SK-N-SH (cell line): ENCODE data around the gene WARS2. TPM values are rescaled to one million over a fixed set of nuclear protein-coding genes. Genes with fewer than 3 reads are reported as not detected.

Experiments used
- CTCF ChIA-PET: fragments of 300-600, 350-600 bp; formaldehyde crosslinking; extraction: SDS; loops from one replicate; lab custom pipeline; 2021; lab: Yijun Ruan, JAX
- POLR2A ChIA-PET: fragments of 350-600 bp; sonication (Branson Sonifier 250); formaldehyde crosslinking; extraction: SDS; loops from one replicate; lab custom pipeline; 2020; ENCODE audit warnings: antibody characterized with exemption, inconsistent platforms; lab: Yijun Ruan, JAX
- DNase-seq: peaks from one replicate; pipeline ENCODE4 v3.0.0; 2012
- H2AFZ ChIP-seq: fragments of 200-600 bp; sonication (generic); 2 replicates; pipeline ENCODE4 v1.8.1; 2016; ENCODE audit warnings: antibody characterized with exemption, mild to moderate bottlenecking, low read depth
- H3F3A ChIP-seq: fragments of 200-600 bp; sonication (generic); replicated peaks from 2 replicates; pipeline ENCODE3; 2016; ENCODE audit warnings: antibody characterized with exemption, mild to moderate bottlenecking; ENCODE audit not compliant: insufficient read depth
- H3K27ac ChIP-seq, 2 experiments: fragments of 200-500 bp in 1 of 2; fragments of 200-600 bp in 1 of 2; sonication (Bioruptor generic) in 1 of 2; sonication (generic), shearing (Covaris generic) in 1 of 2; 2 replicates each; pipeline versions ENCODE4 v1.5.1 to v1.6.1; 2014 to 2016; ENCODE audit warnings: low read depth in 2 of 2, inconsistent platforms in 1 of 2, low read length in 1 of 2, mild to moderate bottlenecking in 1 of 2, mixed read lengths in 1 of 2
- H3K27me3 ChIP-seq: fragments of 200-600 bp; sonication (generic), shearing (Covaris generic); 2 replicates; pipeline ENCODE4 v1.6.1; 2016; ENCODE audit warnings: mixed run types; ENCODE audit not compliant: insufficient read depth
- H3K36me3 ChIP-seq, 2 experiments: fragments of 200-500 bp in 1 of 2; fragments of 200-600 bp in 1 of 2; sonication (Bioruptor generic) in 1 of 2; sonication (generic) in 1 of 2; replicated peaks in 1 of 2; 2 replicates each; pipeline versions ENCODE3 to v1.5.1; 2014 to 2016; ENCODE audit warnings: low read length in 1 of 2, mild to moderate bottlenecking in 1 of 2; ENCODE audit not compliant: insufficient read depth in 2 of 2, control insufficient read depth in 1 of 2
- H3K4me1 ChIP-seq, 2 experiments: fragments of 200-500 bp in 1 of 2; fragments of 200-600 bp in 1 of 2; sonication (Bioruptor generic) in 1 of 2; sonication (generic), shearing (Covaris generic) in 1 of 2; 2 replicates each; pipeline versions ENCODE4 v1.5.1 to v1.6.1; 2014 to 2016; ENCODE audit warnings: low read depth in 1 of 2, low read length in 1 of 2, mixed run types in 1 of 2; ENCODE audit not compliant: insufficient read depth in 2 of 2, control insufficient read depth in 1 of 2
- H3K4me2 ChIP-seq: fragments of 200-600 bp; sonication (generic), shearing (Covaris generic); 2 replicates; pipeline ENCODE4 v1.6.1; 2017; ENCODE audit warnings: mixed run types
- H3K4me3 ChIP-seq, 2 experiments: fragments of 200-500 bp in 1 of 2; fragments of 200-600 bp in 1 of 2; sonication (Bioruptor generic) in 1 of 2; sonication (generic), shearing (Covaris generic) in 1 of 2; 2 replicates each; pipeline versions ENCODE4 v1.5.1 to v1.8.1; 2014 to 2016; ENCODE audit warnings: low read depth in 2 of 2, inconsistent platforms in 1 of 2, low read length in 1 of 2, mild to moderate bottlenecking in 1 of 2, mixed read lengths in 1 of 2, moderate library complexity in 1 of 2
- H3K79me2 ChIP-seq: fragments of 200-600 bp; sonication (generic); 2 replicates; pipeline ENCODE4 v1.8.1; 2017; ENCODE audit warnings: mild to moderate bottlenecking; ENCODE audit not compliant: insufficient read depth
- H3K9ac ChIP-seq: fragments of 200-600 bp; sonication (generic); 2 replicates; pipeline ENCODE4 v1.6.1; 2017; ENCODE audit warnings: mixed run types
- H3K9me2 ChIP-seq: fragments of 200-600 bp; sonication (generic); 2 replicates; pipeline ENCODE4 v1.6.1; 2017; ENCODE audit warnings: mixed run types
- H3K9me3 ChIP-seq: fragments of 200-600 bp; sonication (generic); 2 replicates; pipeline ENCODE4 v1.6.1; 2017; ENCODE audit warnings: mixed run types, mild to moderate bottlenecking, moderate library complexity
- H4K20me1 ChIP-seq: fragments of 200-600 bp; sonication (generic); 2 replicates; pipeline ENCODE4 v1.6.1; 2017; ENCODE audit warnings: mild to moderate bottlenecking, mixed run types; ENCODE audit not compliant: insufficient read depth
- EP300 ChIP-seq, 2 experiments: IDR thresholded peaks; 2 replicates each; pipeline versions ENCODE4 v1.4.0 to v1.6.1; 2012; ENCODE audit warnings: borderline replicate concordance in 1 of 2, low read depth in 1 of 2, low read length in 1 of 2
- EZH2phosphoT487 ChIP-seq: fragments of 200-600 bp; sonication (generic); IDR thresholded peaks from 2 replicates; pipeline ENCODE4 v1.6.1; 2017; ENCODE audit warnings: low read depth, mixed run types, mild to moderate bottlenecking, antibody characterized with exemption, moderate library complexity, borderline replicate concordance
- FOXJ3 ChIP-seq: sonication (generic); formaldehyde crosslinking; IDR thresholded peaks from 2 replicates; pipeline ENCODE4 v1.5.1; 2020; ENCODE audit warnings: mild to moderate bottlenecking, missing genetic modification reagents
- FOXM1 ChIP-seq: IDR thresholded peaks from 2 replicates; pipeline ENCODE4 v1.4.0; 2012; ENCODE audit warnings: low read depth, mild to moderate bottlenecking
- GATA2 ChIP-seq: sonication (generic); formaldehyde crosslinking; IDR thresholded peaks from 2 replicates; pipeline ENCODE4 v1.5.0; 2020; ENCODE audit warnings: mild to moderate bottlenecking, missing genetic modification reagents
- JUND ChIP-seq: IDR thresholded peaks from 2 replicates; pipeline ENCODE4 v1.4.0; 2012
- NFIC ChIP-seq: IDR thresholded peaks from 2 replicates; pipeline ENCODE4 v1.4.0; 2012; ENCODE audit warnings: borderline replicate concordance
- NRF1 ChIP-seq: IDR thresholded peaks from 2 replicates; pipeline ENCODE4 v1.6.1; 2012; ENCODE audit warnings: low read depth, mild to moderate bottlenecking, low read length
- POLR2AphosphoS5 ChIP-seq: IDR thresholded peaks from 2 replicates; pipeline ENCODE4 v1.6.1; 2012; ENCODE audit warnings: low read depth, low read length
- RCOR1 ChIP-seq: fragments of 150-350 bp; IDR thresholded peaks from 2 replicates; pipeline ENCODE4 v1.6.1; 2017; ENCODE audit warnings: antibody characterized with exemption, low read length
- RFX5 ChIP-seq: IDR thresholded peaks from 2 replicates; pipeline ENCODE4 v1.6.1; 2012; ENCODE audit warnings: mild to moderate bottlenecking, improper control_type of control experiment, low read length
- SIN3A ChIP-seq: IDR thresholded peaks from 2 replicates; pipeline ENCODE4 v1.6.1; 2012; ENCODE audit warnings: low read depth, mild to moderate bottlenecking, low read length, moderate library complexity, borderline replicate concordance
- SMC3 ChIP-seq: IDR thresholded peaks from 2 replicates; pipeline ENCODE4 v1.6.1; 2012; ENCODE audit warnings: low read depth, low read length, improper control_type of control experiment
- WGBS: methylation state at CpG from one replicate; pipeline ENCODE4 v1.1.6; 2017; ENCODE audit warnings: low lambda C conversion rate; 5-methylcytosine and 5-hydroxymethylcytosine counted together
- polyA plus RNA-seq, 3 experiments: library from polyadenylated mRNA; depleted of rRNA; stranded (reverse); fragments of >200 nt; gene quantifications; 2 replicates each; pipeline ENCODE4 v1.2.3, GENCODE V29; 2012
- TF ChIP-seq, protein P1 (sequence below): IDR thresholded peaks from 2 replicates; pipeline ENCODE4 v1.6.1; 2012; ENCODE audit warnings: mild to moderate bottlenecking, low read depth, low read length, moderate library complexity
- TF ChIP-seq, protein P2 (sequence below): IDR thresholded peaks from 2 replicates; pipeline ENCODE4 v1.4.0; 2012; ENCODE audit warnings: low read depth, borderline replicate concordance
- TF ChIP-seq, protein P3 (sequence below): fragments of 200-600 bp; sonication (generic); IDR thresholded peaks from 2 replicates; pipeline ENCODE4 v1.6.1; 2017; ENCODE audit warnings: antibody characterized with exemption, mild to moderate bottlenecking, moderate library complexity
- TF ChIP-seq, protein P4 (sequence below): fragments of 150-350 bp; IDR thresholded peaks from 2 replicates; pipeline ENCODE4 v1.6.1; 2017; ENCODE audit warnings: antibody characterized with exemption, low read length, low read depth, borderline replicate concordance

The WARS2 gene
- polyA plus RNA-seq, 1 of the 3 experiments (the other 2 are of a cell fraction), result 4.8 TPM

DNA sequence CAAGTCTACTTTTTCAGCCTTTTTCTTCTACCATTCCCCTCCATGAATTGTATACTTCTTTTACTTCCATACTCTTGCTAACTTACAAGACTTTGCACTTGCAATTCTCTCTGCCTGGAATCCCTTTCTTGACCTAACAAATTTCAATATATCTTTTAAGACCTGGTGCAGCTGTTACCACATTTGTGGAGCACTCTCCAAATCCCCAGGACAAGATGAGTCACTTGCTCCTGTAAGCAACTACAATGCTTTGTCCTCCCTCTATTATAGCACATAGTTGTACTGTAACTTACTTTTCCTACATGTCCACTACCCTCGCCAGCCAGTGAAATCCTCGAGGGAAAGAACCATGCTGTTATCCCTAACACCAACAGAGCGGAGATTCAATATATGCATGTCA, 43.1 kb downstream of the WARS2 start:
- no peak overlapping the region for H3K27ac ChIP-seq
- ChIA-PET CTCF (no interaction called here), POLR2A (no interaction called here)
- DNase-seq, result no peak
- no peaks in the 10 kb centered on the region for H3K4me1 ChIP-seq
- no peaks in the 10 kb centered on the region for H3K9me2 ChIP-seq
- H3K79me2 ChIP-seq, result no peaks in the 10 kb centered on the region
- H3K4me3 ChIP-seq, result no peak overlapping the region
- H3K9me3 ChIP-seq, result no peaks in the 10 kb centered on the region; the same call in 1 of the 2 replicates
- WGBS, result 95% methylated on average over 3 of the region's 3 CpGs
- H3K9ac ChIP-seq, result no peak overlapping the region
- TF ChIP-seq RFX5, result no peak
- TF ChIP-seq EZH2phosphoT487, result no peak
- TF ChIP-seq SMC3, result no peak
- no peak for TF ChIP-seq RCOR1
- TF ChIP-seq EP300 (IDR thresholded peaks at IDR 0.05; ENCODE audit: borderline replicate concordance in 1 of 2, low read depth in 1 of 2, low read length in 1 of 2), result no peak
- no peak for TF ChIP-seq SIN3A
- TF ChIP-seq, protein P1, sequence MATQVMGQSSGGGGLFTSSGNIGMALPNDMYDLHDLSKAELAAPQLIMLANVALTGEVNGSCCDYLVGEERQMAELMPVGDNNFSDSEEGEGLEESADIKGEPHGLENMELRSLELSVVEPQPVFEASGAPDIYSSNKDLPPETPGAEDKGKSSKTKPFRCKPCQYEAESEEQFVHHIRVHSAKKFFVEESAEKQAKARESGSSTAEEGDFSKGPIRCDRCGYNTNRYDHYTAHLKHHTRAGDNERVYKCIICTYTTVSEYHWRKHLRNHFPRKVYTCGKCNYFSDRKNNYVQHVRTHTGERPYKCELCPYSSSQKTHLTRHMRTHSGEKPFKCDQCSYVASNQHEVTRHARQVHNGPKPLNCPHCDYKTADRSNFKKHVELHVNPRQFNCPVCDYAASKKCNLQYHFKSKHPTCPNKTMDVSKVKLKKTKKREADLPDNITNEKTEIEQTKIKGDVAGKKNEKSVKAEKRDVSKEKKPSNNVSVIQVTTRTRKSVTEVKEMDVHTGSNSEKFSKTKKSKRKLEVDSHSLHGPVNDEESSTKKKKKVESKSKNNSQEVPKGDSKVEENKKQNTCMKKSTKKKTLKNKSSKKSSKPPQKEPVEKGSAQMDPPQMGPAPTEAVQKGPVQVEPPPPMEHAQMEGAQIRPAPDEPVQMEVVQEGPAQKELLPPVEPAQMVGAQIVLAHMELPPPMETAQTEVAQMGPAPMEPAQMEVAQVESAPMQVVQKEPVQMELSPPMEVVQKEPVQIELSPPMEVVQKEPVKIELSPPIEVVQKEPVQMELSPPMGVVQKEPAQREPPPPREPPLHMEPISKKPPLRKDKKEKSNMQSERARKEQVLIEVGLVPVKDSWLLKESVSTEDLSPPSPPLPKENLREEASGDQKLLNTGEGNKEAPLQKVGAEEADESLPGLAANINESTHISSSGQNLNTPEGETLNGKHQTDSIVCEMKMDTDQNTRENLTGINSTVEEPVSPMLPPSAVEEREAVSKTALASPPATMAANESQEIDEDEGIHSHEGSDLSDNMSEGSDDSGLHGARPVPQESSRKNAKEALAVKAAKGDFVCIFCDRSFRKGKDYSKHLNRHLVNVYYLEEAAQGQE, result no peak
- no peaks in the 10 kb centered on the region for H3K27me3 ChIP-seq
- H3K36me3 ChIP-seq, result peaks cover 0 to 3% of the 10 kb centered on the region in 2 experiments
- no peaks in the 10 kb centered on the region for H3F3A ChIP-seq
- H4K20me1 ChIP-seq, result no peaks in the 10 kb centered on the region
- H3K4me2 ChIP-seq, result no peak overlapping the region
- H2AFZ ChIP-seq, result no peak overlapping the region

DNA sequence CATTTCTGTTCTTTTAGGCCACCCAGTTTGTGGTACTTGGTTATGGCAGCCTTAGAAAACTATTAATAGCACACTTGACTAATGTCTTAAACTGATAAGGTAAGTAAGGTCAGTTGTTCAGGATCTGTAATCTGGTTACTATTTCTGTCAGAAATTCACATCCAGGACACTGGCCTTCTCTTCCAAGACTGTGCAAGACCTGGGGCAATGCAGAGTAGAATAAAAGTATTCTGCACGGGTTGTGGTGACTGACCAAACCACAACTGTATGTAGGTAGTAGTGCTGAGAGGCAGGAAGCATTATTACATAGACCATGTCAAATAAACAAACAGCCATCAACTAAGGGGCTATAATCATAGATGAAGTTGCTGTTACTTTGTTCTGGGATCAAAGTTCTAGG, 46.7 kb downstream of the WARS2 start:
- 93% methylated on average over 1 of the region's 1 CpG for WGBS
- TF ChIP-seq FOXM1, result no peak
- TF ChIP-seq POLR2AphosphoS5, result no peak
- TF ChIP-seq, protein P1, result no peak
- TF ChIP-seq, protein P2, sequence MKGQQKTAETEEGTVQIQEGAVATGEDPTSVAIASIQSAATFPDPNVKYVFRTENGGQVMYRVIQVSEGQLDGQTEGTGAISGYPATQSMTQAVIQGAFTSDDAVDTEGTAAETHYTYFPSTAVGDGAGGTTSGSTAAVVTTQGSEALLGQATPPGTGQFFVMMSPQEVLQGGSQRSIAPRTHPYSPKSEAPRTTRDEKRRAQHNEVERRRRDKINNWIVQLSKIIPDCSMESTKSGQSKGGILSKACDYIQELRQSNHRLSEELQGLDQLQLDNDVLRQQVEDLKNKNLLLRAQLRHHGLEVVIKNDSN, result no peak
- TF ChIP-seq NFIC, result no peak
- TF ChIP-seq, protein P3, sequence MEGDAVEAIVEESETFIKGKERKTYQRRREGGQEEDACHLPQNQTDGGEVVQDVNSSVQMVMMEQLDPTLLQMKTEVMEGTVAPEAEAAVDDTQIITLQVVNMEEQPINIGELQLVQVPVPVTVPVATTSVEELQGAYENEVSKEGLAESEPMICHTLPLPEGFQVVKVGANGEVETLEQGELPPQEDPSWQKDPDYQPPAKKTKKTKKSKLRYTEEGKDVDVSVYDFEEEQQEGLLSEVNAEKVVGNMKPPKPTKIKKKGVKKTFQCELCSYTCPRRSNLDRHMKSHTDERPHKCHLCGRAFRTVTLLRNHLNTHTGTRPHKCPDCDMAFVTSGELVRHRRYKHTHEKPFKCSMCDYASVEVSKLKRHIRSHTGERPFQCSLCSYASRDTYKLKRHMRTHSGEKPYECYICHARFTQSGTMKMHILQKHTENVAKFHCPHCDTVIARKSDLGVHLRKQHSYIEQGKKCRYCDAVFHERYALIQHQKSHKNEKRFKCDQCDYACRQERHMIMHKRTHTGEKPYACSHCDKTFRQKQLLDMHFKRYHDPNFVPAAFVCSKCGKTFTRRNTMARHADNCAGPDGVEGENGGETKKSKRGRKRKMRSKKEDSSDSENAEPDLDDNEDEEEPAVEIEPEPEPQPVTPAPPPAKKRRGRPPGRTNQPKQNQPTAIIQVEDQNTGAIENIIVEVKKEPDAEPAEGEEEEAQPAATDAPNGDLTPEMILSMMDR, result no peak
- TF ChIP-seq EZH2phosphoT487, result no peak
- TF ChIP-seq JUND, result no peak
- no peak for TF ChIP-seq GATA2
- TF ChIP-seq, protein P4, sequence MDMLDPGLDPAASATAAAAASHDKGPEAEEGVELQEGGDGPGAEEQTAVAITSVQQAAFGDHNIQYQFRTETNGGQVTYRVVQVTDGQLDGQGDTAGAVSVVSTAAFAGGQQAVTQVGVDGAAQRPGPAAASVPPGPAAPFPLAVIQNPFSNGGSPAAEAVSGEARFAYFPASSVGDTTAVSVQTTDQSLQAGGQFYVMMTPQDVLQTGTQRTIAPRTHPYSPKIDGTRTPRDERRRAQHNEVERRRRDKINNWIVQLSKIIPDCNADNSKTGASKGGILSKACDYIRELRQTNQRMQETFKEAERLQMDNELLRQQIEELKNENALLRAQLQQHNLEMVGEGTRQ, result no peak
- TF ChIP-seq FOXJ3 (CRISPR knock-in tag), result no peak
- TF ChIP-seq NRF1, result no peak

More for the DNA sequence above, 46.7 kb downstream of the WARS2 start:
- Histone ChIP-seq H3F3A (no peaks in the 10 kb centered on the region), H3K9me3 (no peaks in the 10 kb centered on the region; the same call in 1 of the 2 replicates), H3K4me3 (no peak overlapping the region), H3K9ac (no peak overlapping the region), H2AFZ (no peak overlapping the region), H3K4me1 (no peaks in the 10 kb centered on the region), H3K4me2 (no peak overlapping the region), H3K9me2 (no peaks in the 10 kb centered on the region), H3K79me2 (no peaks in the 10 kb centered on the region), H3K27ac (no peak overlapping the region), H3K27me3 (no peaks in the 10 kb centered on the region), H4K20me1 (no peaks in the 10 kb centered on the region), H3K36me3 (peaks cover 0 to 3% of the 10 kb centered on the region in 2 experiments)
- ChIA-PET POLR2A (no interaction called here), CTCF (no interaction called here)
- DNase-seq, result no peak
